B cell (primary cell): Measurements from ENCODE around the gene UNC13A. TPM values are rescaled to one million over a fixed set of nuclear protein-coding genes. Genes with fewer than 3 reads are reported as not detected.

Experiments
- ATAC-seq: fragments of 200-7000 bp; cut with Tn5 transposase; one replicate; pipeline ENCODE4 v1.10.0; 2021; ENCODE audit warnings: low read depth, mild to moderate bottlenecking, moderate number of reproducible peaks, moderate library complexity
- CTCF ChIA-PET: fragments of 350-600 bp; sonication (Branson Sonifier 250); formaldehyde crosslinking; loops from one replicate; lab custom pipeline; 2021; ENCODE audit warnings: antibody characterized with exemption, inconsistent platforms; lab: Charles Lee
- POLR2A ChIA-PET: fragments of 350-600 bp; sonication (Branson Sonifier 250); formaldehyde crosslinking; loops from one replicate; lab custom pipeline; 2021; ENCODE audit warnings: antibody characterized with exemption; lab: Charles Lee
- DNase-seq: peaks from one replicate; pipeline ENCODE4 v3.0.0; 2013
- H2AFZ ChIP-seq: 2 replicates; pipeline ENCODE4 v1.6.1; 2012; ENCODE audit warnings: mild to moderate bottlenecking, low read depth, low read length; ENCODE audit not compliant: insufficient read depth, poor library complexity, severe bottlenecking
- H3K27ac ChIP-seq, 2 donors: 1 replicate in 1 of 2; 2 replicates in 1 of 2; pipeline ENCODE4 v1.5.1; 2012 to 2013; ENCODE audit warnings: low read length in 2 of 2, mild to moderate bottlenecking in 2 of 2, moderate library complexity in 1 of 2
- H3K27me3 ChIP-seq, 4 experiments: fragments of 200-600 bp in 1 of 4; sonication (generic) in 1 of 4; replicated peaks in 1 of 4; 1 replicate in 2 of 4; 2 replicates in 2 of 4; pipeline versions ENCODE4 v1.6.1 to v1.7.0; 2013 to 2016; ENCODE audit warnings: low read length in 3 of 4, mild to moderate bottlenecking in 2 of 4, mixed read lengths in 1 of 4, moderate library complexity in 1 of 4; ENCODE audit not compliant: insufficient read depth in 4 of 4, control insufficient read depth in 3 of 4; ENCODE audit errors: control extremely low read depth in 1 of 4
- H3K36me3 ChIP-seq, 2 experiments: replicated peaks in 1 of 2; 1 replicate in 1 of 2; 2 replicates in 1 of 2; pipeline versions ENCODE4 v1.6.1 to v1.7.1; 2013; ENCODE audit warnings: low read length in 1 of 2; ENCODE audit not compliant: insufficient read depth in 2 of 2, control insufficient read depth in 1 of 2; ENCODE audit errors: control extremely low read depth in 1 of 2, extremely low read depth in 1 of 2
- H3K4me1 ChIP-seq, 2 donors: fragments of 200-600 bp in 1 of 2; sonication (generic) in 1 of 2; 1 replicate in 1 of 2; 2 replicates in 1 of 2; pipeline versions ENCODE4 v1.5.1 to v1.6.1; 2013 to 2017; ENCODE audit warnings: low read length in 2 of 2; ENCODE audit not compliant: control insufficient read depth in 2 of 2, insufficient read depth in 2 of 2
- H3K4me2 ChIP-seq: replicated peaks from 2 replicates; pipeline ENCODE3; 2012; ENCODE audit warnings: mild to moderate bottlenecking, low read depth, low read length; ENCODE audit not compliant: poor library complexity, severe bottlenecking
- H3K4me3 ChIP-seq, 5 experiments: fragments of 200-600 bp in 1 of 5; sonication (generic) in 1 of 5; 1 replicate in 3 of 5; 2 replicates in 2 of 5; pipeline versions ENCODE4 v1.5.1 to v1.7.0; 2011 to 2016; ENCODE audit warnings: low read length in 4 of 5, mild to moderate bottlenecking in 4 of 5, low read depth in 2 of 5, control low read depth in 1 of 5, moderate library complexity in 1 of 5; ENCODE audit not compliant: insufficient read depth in 1 of 5; ENCODE audit errors: control extremely low read depth in 1 of 5, extremely low read depth in 1 of 5
- H3K79me2 ChIP-seq: fragments of 200-600 bp; sonication (generic); one replicate; pipeline ENCODE4 v1.6.0; 2016; ENCODE audit warnings: low read length; ENCODE audit not compliant: control insufficient read depth, insufficient read depth
- H3K9ac ChIP-seq: fragments of 200-600 bp; sonication (generic); 2 replicates; pipeline ENCODE4 v1.6.1; 2017; ENCODE audit warnings: mild to moderate bottlenecking, low read length, moderate library complexity
- H3K9me3 ChIP-seq, 3 donors: one replicate each; pipeline versions ENCODE4 v1.6.1 to v1.7.1; 2013; ENCODE audit warnings: low read length in 2 of 3; ENCODE audit not compliant: control insufficient read depth in 2 of 3, insufficient read depth in 1 of 3; ENCODE audit errors: control extremely low read depth in 1 of 3
- H4K20me1 ChIP-seq: 2 replicates; pipeline ENCODE4 v1.6.0; 2012; ENCODE audit warnings: mild to moderate bottlenecking, low read length; ENCODE audit not compliant: insufficient read depth, control insufficient read depth, poor library complexity, severe bottlenecking
- H3K27ac Mint-ChIP-seq: one replicate; pipeline ENCODE4 v1.8.0; 2021; ENCODE audit warnings: mixed read lengths
- H3K27me3 Mint-ChIP-seq: one replicate; pipeline ENCODE4 v1.8.0; 2021; ENCODE audit warnings: mixed read lengths
- H3K4me1 Mint-ChIP-seq: one replicate; pipeline ENCODE4 v1.8.0; 2021; ENCODE audit warnings: mixed read lengths
- H3K4me3 Mint-ChIP-seq: one replicate; pipeline ENCODE4 v1.8.0; 2021; ENCODE audit warnings: mixed read lengths
- H3K9me3 Mint-ChIP-seq: one replicate; pipeline ENCODE4 v1.8.0; 2022; ENCODE audit warnings: mixed read lengths; ENCODE audit not compliant: insufficient read depth
- CTCF ChIP-seq: fragments of 200-600 bp; IDR thresholded peaks from one replicate; pipeline ENCODE4 v1.8.0; 2022; ENCODE audit warnings: antibody characterized with exemption, mild to moderate bottlenecking
- EZH2 ChIP-seq: IDR thresholded peaks from 2 replicates; pipeline ENCODE4 v1.6.1; 2012; ENCODE audit warnings: borderline replicate concordance, low read depth, mild to moderate bottlenecking, moderate library complexity, low read length; ENCODE audit not compliant: insufficient read depth, poor library complexity, severe bottlenecking
- WGBS: methylation state at CpG from one replicate; pipeline ENCODE4 v1.1.5; 2013; ENCODE audit warnings: missing lambda C conversion rate; ENCODE audit not compliant: insufficient coverage; 5-methylcytosine and 5-hydroxymethylcytosine counted together
- intact Hi-C: fragments of 100-400 bp; cut with micrococcal nuclease; formaldehyde crosslinking; loops from one replicate; pipeline ENCODE4 v1.10.0; 2022
- polyA plus RNA-seq: library from polyadenylated mRNA; depleted of rRNA; stranded (reverse); fragments of >200 nt; gene quantifications from 2 replicates; pipeline ENCODE4 v1.2.3, GENCODE V29; 2012
- total RNA-seq, 2 donors: library from RNA; stranded (reverse); fragments of 120-200 nt in 1 of 2; gene quantifications; 1 replicate in 1 of 2; 2 replicates in 1 of 2; pipeline versions ENCODE4 v1.2.3 to v1.2.4, GENCODE V29; 2013 to 2022

Gene UNC13A
- total and polyA plus RNA-seq, 2 donors (not counting 1 experiment from before 2014, with no cell fraction given): 0.10 TPM; not detected in 1

DNA sequence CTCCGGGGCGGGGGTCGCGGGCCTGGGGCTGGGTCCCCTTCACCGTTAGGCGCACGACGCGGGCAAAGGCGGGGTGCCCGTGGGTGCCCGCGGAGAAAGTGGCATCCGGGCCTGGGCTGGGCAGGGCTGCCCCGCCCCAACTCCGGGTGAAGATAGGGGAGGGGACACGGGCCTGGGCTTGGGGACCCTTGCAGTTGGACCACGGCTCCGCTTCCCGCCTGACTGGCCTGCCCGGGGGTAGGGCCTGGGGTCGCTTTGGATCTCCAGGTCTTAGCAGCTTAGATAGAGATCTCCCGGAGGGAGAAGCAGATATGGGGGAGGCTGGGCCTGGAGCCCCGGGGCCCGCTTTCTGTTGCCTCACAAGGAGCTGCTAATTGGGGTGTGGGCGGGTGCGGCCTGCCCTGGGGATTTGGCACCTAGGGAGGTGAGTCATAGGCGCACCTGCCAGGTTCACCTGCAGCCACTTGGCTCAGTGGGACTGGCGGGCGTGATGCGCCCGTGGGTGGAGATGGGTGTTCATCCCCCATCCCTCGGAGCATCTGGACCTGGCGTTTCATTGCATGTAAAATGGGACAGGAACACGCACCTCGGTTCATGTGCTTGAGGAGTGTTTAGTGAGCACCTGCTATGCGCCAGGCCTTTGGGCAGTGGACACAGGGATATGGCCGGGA, 31.7 kb upstream of the UNC13A start:
- ATAC-seq (peak; percentile 42), DNase-seq (no peak)
- peak overlapping the region; percentile 98 for H3K4me2 ChIP-seq
- H3K4me3 Mint-ChIP-seq: peak overlapping the region; percentile 92
- peaks cover 32 to 39% of the 10 kb centered on the region in 2 donors for H3K4me1 ChIP-seq
- H3K79me2 ChIP-seq: peaks cover 55% of the 10 kb centered on the region
- H3K36me3 ChIP-seq: peaks cover 4 to 24% of the 10 kb centered on the region in 2 experiments
- H3K27ac ChIP-seq: peak overlapping the region in 1 of 2 donors; percentile 73
- no peaks in the 10 kb centered on the region for H3K27me3 ChIP-seq
- TF ChIP-seq EZH2 (no peak), CTCF (no peak)
- peaks cover 47% of the 10 kb centered on the region for H4K20me1 ChIP-seq
- H3K4me1 Mint-ChIP-seq: peaks cover 36% of the 10 kb centered on the region
- POLR2A ChIA-PET: interaction anchor here (0.6 to 2.7 kb wide), 7 partner anchors 18 to 390 kb away, joined by 3 to 14 read pairs (median 7); partner anchors contain the start of genes FCHO1 and RPL18A
- CTCF ChIA-PET: interaction anchor here (1.0 to 2.9 kb wide), 11 partner anchors 16 to 216 kb away, joined by 3 to 20 read pairs (median 4); partner anchors contain the start of gene RPL18A
- intact Hi-C loops: loop anchor here (1.0 kb wide), 3 partner anchors 27 to 56 kb away; no protein-coding TSS in a partner anchor
- H2AFZ ChIP-seq: peak overlapping the region; percentile 79
- peak overlapping the region; percentile 78 to 94 (median 88) for H3K4me3 ChIP-seq
- H3K27ac Mint-ChIP-seq: peak overlapping the region; percentile 77
- H3K9me3 Mint-ChIP-seq: no peaks in the 10 kb centered on the region
- H3K9me3 ChIP-seq: no peaks in the 10 kb centered on the region
- 3% methylated on average over 38 of the region's 38 CpGs for WGBS
- H3K9ac ChIP-seq: peak overlapping the region; percentile 93
- H3K27me3 Mint-ChIP-seq: no peaks in the 10 kb centered on the region
